ENCODE results near the gene CD53.
A peak's percentile ranks its signal among the peaks of the same experiment; 100 is the strongest.
"Not testable (repeated sequence)": the region's sequence is repeated elsewhere in the genome, so short reads cannot be mapped to it uniquely, and the experiment has no call there.

CD53 gene, protein sequence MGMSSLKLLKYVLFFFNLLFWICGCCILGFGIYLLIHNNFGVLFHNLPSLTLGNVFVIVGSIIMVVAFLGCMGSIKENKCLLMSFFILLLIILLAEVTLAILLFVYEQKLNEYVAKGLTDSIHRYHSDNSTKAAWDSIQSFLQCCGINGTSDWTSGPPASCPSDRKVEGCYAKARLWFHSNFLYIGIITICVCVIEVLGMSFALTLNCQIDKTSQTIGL

GRCh38 chr1:110872745-110873720 is at the start of gene CD53:
Gene CD53 (plus strand): TSS chr1:110873148. CDS start chr1:110891409, 18,261 bp downstream.
- no peak for DNase-seq

DNA sequence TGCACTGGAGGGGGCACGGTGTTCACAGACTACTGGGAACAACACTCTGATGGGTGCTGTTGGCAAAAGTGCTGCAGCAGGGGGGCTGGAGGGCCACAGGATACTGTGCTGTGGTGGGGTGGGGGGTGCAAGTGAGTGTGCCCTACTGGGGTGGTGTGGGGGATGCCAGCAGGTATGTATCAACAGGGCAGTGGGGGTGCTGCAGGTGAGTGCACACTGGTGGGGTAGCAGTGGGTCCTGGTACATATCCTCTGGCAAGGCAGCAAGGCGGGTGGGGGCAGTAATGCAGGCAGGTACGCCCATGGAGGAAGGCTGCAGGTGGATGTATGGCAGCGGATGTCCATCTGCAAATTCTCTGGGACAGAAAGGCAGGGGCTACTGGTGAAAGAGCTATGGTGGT is 48.8 kb upstream of the CD53 start:
- no peak for DNase-seq

- peak; percentile 46 to 60 for DNase-seq
Measured at GRCh38 chr1:110829955-110830553, 42.9 kb upstream of the CD53 start.

- not testable (repeated sequence) for DNase-seq
Measured at GRCh38 chr1:110833779-110834178, 39.2 kb upstream of the CD53 start.

DNA sequence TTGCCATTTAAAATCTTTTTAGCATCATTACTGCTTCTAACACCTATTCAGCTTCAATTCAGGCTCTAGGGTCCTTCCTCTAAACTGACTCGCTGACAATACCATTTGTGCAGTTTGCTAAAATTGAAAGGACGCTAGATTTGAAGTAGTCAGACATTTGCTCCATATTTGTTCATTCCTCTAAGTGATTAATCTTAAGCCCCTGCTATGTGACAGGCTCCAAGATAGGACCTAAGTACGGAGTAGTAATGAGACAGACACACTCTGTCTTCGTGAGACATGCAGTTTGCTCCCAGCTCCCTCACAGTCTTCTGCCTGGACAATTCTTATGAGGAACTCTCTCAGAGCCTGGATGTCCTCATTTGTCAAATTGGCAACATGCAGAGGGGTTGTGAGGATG is 26.1 kb upstream of the CD53 start:
- DNase-seq: no peak

DNA sequence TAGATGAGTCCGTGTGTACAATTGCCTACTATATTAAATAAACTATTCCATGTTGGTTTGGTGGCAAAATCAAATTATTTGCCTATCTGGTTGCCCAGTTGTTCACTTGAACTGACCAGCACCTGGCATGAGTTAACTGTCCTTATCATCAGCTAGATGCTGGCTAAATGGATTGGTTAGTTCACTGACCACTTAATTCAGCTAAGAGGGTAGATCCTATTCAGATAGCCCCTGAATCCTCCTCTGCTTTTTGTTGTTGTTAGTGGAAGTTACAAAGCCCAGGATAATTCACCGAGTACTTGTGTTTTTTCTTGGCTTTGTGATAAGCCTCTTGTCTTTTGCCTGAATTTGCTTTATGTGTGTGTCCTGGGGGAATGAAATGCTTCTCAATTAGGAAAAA is 22.8 kb upstream of the CD53 start:
- DNase-seq: no peak

DNA sequence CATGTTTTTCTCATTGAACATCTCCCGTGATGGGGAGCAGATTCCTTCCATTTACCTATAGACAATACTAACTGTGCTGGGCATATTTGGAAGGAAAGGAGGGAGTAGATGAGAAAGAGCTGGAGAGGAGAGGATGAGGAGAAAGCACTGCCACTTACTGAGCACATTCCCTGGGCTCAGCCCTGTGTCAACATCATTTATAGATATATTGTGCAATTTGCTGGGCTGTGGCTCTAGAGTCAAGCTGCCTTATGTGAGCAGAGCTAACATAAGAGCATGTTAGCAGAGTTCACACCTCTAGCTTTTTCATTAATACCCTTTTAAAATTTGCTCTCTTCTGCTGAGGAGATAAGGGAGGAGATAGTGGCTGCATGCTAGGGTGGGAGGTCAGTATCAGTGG is 22.3 kb upstream of the CD53 start:
- no peak for DNase-seq

GRCh38 chr1:110853135-110853534 is 19.8 kb upstream of the CD53 start:
- no peak for DNase-seq

DNA sequence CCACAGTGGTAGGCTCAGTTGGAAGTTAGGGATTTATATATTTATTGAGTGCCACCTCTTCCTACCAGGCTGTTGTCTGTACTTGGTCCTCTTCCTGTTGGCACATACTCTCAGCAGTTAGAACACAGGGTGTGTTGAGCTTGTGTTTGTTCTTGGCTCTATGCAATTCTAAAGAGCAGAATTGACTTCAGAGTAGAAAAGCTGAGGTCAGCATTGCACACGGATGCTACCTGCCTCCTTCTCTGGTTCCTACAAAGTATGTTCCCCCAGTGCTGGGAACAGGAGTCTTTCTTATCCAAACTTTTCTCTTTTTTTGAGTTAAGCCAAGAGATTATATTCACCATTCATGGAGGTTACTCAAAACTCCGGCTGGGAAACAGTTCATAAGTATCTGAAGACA is 16.5 kb upstream of the CD53 start:
- DNase-seq: no peak

- no peak for DNase-seq
Measured at GRCh38 chr1:110857964-110858948, 14.7 kb upstream of the CD53 start.

DNA sequence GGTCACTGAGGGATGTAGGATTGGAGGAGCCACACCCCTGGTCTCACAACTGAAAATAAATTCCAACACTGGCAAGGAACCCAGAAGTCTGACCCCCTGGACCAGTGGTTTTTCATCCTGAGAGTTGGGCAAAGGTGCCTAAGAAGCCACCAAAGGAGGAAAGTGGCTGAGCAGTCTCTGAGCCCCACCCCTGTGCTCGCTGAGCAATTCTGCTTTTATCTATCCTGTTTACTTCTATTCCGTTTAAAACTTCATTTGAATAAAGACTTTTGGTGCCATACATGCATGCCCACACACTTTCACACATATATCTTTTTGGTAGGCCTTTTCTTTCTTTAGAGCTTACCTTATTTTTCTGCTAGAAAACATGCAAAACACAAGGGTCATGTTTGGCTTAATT is 13.9 kb upstream of the CD53 start:
- DNase-seq: no peak

DNA sequence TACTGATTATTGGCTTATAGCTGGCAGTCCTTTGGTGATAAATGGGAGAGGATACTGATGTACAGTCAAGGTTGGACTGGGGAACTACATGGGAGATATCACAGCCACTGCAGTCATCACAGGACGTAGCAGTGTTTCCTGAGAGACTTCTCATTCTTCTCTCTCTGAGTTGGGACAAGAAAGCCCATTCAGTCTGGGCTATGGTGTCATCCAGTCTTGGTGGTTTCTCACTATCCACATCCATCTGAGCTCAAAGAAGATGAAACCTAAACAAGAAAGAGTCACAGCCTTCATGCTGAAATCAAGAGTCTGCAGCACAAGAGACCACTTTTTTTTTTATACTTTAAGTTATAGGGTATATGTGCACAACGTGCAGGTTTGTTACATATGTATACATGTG is 12.8 kb upstream of the CD53 start:
- no peak for DNase-seq

GRCh38 chr1:110860620-110861019 is 12.3 kb upstream of the CD53 start:
- DNase-seq: not testable (repeated sequence)

DNA sequence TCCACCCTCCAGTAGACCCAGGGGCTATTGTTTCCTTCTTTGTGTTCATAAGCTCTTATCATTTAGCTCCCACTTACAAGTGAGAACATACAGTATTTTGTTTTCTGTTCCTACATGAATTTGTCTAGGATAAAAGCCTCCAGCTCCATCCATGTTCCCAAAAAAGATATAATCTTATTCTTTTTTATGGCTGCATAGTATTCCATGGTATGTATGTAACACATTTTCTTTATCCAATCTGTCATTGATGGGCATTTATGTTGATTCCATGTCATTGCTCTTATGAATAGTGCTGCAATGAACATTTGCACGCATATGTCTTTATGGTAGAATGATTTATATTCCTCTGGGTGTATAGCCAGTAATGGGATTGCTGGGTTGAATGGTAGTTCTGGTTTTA is 11.0 kb upstream of the CD53 start:
- DNase-seq: not testable (repeated sequence)

- no peak for DNase-seq
Measured at GRCh38 chr1:110864287-110864686, 8.7 kb upstream of the CD53 start.

GRCh38 chr1:110870721-110871388 is 2.1 kb upstream of the CD53 start:
- no peak for DNase-seq

- DNase-seq: no peak
Measured at GRCh38 chr1:110872366-110872744, 593 bp upstream of the CD53 start.

- no peak for DNase-seq
Measured at GRCh38 chr1:110873856-110874255, 908 bp downstream of the CD53 start.

- DNase-seq: no peak
Measured at GRCh38 chr1:110874324-110875215, 1.6 kb downstream of the CD53 start.

GRCh38 chr1:110875216-110875731 is 2.3 kb downstream of the CD53 start:
- DNase-seq: no peak

Measured in SHP77 (cell line).